Measurements from ENCODE around the gene RNASE8. TPM values are rescaled to one million over a fixed set of nuclear protein-coding genes. Genes with fewer than 3 reads are reported as not detected.

RNASE8 gene
- total RNA-seq, 1 experiment from 2014 or later, result not detected

- ChIA-PET CTCF (interaction anchor here (0.6 to 14.8 kb wide), 58 partner anchors 8 to 1443 kb away, joined by 3 to 391 read pairs (median 5); partner anchors contain the start of genes APEX1, ARHGEF40, RNASE13 and RNASE4), POLR2A (interaction anchor here (0.7 to 3.4 kb wide), 8 partner anchors 23 to 163 kb away, joined by 3 to 44 read pairs (median 4); partner anchors contain the start of genes ARHGEF40 and RNASE7)
- no TSS peak for BruUV-seq (replicated peaks)
- Mint-ChIP-seq H3K4me1 (ENCODE audit: insufficient read depth, unreplicated experiment) (peaks cover 7% of the 10 kb centered on the region), H3K27ac (ENCODE audit: low read depth, unreplicated experiment) (no peak overlapping the region), H3K27me3 (ENCODE audit: insufficient read depth, unreplicated experiment) (peaks cover 33% of the 10 kb centered on the region), H3K9me3 (ENCODE audit: unreplicated experiment) (no peaks in the 10 kb centered on the region), H3K36me3 (ENCODE audit: insufficient read depth, unreplicated experiment) (peaks cover 5% of the 10 kb centered on the region), H3K4me3 (ENCODE audit: unreplicated experiment) (no peak overlapping the region)
- no peak for TF ChIP-seq CTCF (IDR thresholded peaks at IDR 0.05; ENCODE audit: unreplicated experiment)
- no peak for DNase-seq (ENCODE audit: unreplicated experiment)
- intact Hi-C loops (cut with micrococcal nuclease), result no loop called here
These were observed 42.3 kb upstream of the RNASE8 start for GRCh38 chr14:21015312-21015711.

DNA sequence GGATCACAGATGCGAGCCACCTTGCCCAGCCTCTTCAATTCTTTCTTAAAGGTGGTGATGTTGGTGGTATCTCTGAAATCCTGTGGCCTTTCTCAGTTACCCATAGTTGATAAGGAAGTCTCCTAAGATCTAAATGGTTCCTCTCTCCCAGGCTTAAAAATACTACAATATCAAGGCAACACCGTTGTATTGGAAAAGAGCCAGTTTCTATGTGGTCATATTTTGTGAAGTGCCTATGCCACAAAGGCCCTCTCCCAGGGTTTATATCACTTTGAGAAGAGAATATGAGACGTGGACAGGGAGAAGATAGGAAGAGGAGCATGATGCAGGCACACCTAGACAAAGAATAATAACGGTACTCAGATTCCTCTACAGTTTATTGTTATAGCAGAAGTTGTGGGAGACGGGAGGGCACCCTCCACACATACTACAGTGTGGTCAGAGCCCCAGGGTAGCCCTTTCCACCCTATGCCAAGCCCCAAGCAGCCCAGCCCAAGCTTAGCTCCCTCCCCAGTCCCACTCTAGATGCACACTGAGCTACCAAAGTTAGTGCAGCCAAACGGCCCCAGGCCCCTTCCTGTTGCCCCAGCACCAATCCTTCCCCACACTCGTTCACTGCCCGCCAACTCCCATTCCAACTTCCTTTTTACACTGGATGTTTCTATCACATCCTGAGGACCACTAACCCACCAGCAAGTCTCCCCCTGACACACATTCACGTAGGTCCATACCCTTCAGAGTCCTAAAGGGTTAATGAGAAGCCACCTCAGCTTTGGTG, 41.0 kb upstream of the RNASE8 start:
- intact Hi-C loops (cut with micrococcal nuclease), result no loop called here
- CTCF ChIA-PET, result interaction anchor here (0.6 to 14.8 kb wide), 18 partner anchors 12 to 624 kb away, joined by 3 to 391 read pairs (median 16); partner anchors contain the start of genes RNASE13, RNASE7, SLC39A2 and TMEM253
- no TSS peak for BruUV-seq (replicated peaks)
- POLR2A ChIA-PET, result interaction anchor here (2.9 to 3.4 kb wide), 2 partner anchors 24 to 88 kb away, joined by 40 to 44 read pairs; partner anchors contain the start of gene RNASE7
- Mint-ChIP-seq H3K27me3 (ENCODE audit: insufficient read depth, unreplicated experiment) (peaks cover 30% of the 10 kb centered on the region), H3K9me3 (ENCODE audit: unreplicated experiment) (no peaks in the 10 kb centered on the region), H3K4me1 (ENCODE audit: insufficient read depth, unreplicated experiment) (peaks cover 7% of the 10 kb centered on the region), H3K36me3 (ENCODE audit: insufficient read depth, unreplicated experiment) (peaks cover 5% of the 10 kb centered on the region), H3K27ac (ENCODE audit: low read depth, unreplicated experiment) (no peak overlapping the region), H3K4me3 (ENCODE audit: unreplicated experiment) (no peak overlapping the region)
- no peak for TF ChIP-seq CTCF (IDR thresholded peaks at IDR 0.05; ENCODE audit: unreplicated experiment)
- no peak for DNase-seq (ENCODE audit: unreplicated experiment)

GRCh38 chr14:21017528-21018245, 39.9 kb upstream of the RNASE8 start:
- Mint-ChIP-seq H3K27me3 (ENCODE audit: insufficient read depth, unreplicated experiment) (peaks cover 30% of the 10 kb centered on the region), H3K4me3 (ENCODE audit: unreplicated experiment) (no peak overlapping the region), H3K27ac (ENCODE audit: low read depth, unreplicated experiment) (no peak overlapping the region), H3K9me3 (ENCODE audit: unreplicated experiment) (no peaks in the 10 kb centered on the region), H3K36me3 (ENCODE audit: insufficient read depth, unreplicated experiment) (no peaks in the 10 kb centered on the region), H3K4me1 (ENCODE audit: insufficient read depth, unreplicated experiment) (peaks cover 7% of the 10 kb centered on the region)
- POLR2A ChIA-PET, result no interaction called here
- CTCF ChIA-PET, result interaction anchor here (0.8 to 14.8 kb wide), 10 partner anchors 9 to 87 kb away, joined by 3 to 391 read pairs (median 13); partner anchors contain the start of genes RNASE7, SLC39A2 and TMEM253
- no peak for DNase-seq (ENCODE audit: unreplicated experiment)
- TF ChIP-seq CTCF (IDR thresholded peaks at IDR 0.05; ENCODE audit: unreplicated experiment), result no peak
- no TSS peak for BruUV-seq (replicated peaks)
- intact Hi-C loops (cut with micrococcal nuclease), result no loop called here

GRCh38 chr14:21018286-21018685, 39.3 kb upstream of the RNASE8 start:
- TF ChIP-seq CTCF (IDR thresholded peaks at IDR 0.05; ENCODE audit: unreplicated experiment), result no peak
- H3K27me3 Mint-ChIP-seq (ENCODE audit: insufficient read depth, unreplicated experiment), result peaks cover 30% of the 10 kb centered on the region
- no peak overlapping the region for H3K27ac Mint-ChIP-seq (ENCODE audit: low read depth, unreplicated experiment)
- CTCF ChIA-PET, result interaction anchor here (0.7 to 14.8 kb wide), 12 partner anchors 10 to 222 kb away, joined by 3 to 391 read pairs (median 10); partner anchors contain the start of genes RNASE7, SLC39A2 and TMEM253
- no peak for DNase-seq (ENCODE audit: unreplicated experiment)
- no peaks in the 10 kb centered on the region for H3K9me3 Mint-ChIP-seq (ENCODE audit: unreplicated experiment)
- POLR2A ChIA-PET, result no interaction called here
- no TSS peak for BruUV-seq (replicated peaks)
- intact Hi-C loops (cut with micrococcal nuclease), result no loop called here
- no peak overlapping the region for H3K4me3 Mint-ChIP-seq (ENCODE audit: unreplicated experiment)
- H3K36me3 Mint-ChIP-seq (ENCODE audit: insufficient read depth, unreplicated experiment), result no peaks in the 10 kb centered on the region
- peaks cover 7% of the 10 kb centered on the region for H3K4me1 Mint-ChIP-seq (ENCODE audit: insufficient read depth, unreplicated experiment)

All from MCF 10A (cell line).